Stimulated activated CD4-positive, alpha-beta T cell treated with anti-CD3 and anti-CD28 coated beads, Interleukin-12 subunit alpha, Interleukin-12 subunit beta, amount 100 ng/mL, for 48 hours (primary cell): Measurements from ENCODE around the gene SLC35E1.

ENCODE experiments used
- DNase-seq, 3 donors: peaks; one replicate each; pipeline ENCODE4 v3.0.0-alpha.2; 2020; ENCODE audit warnings: low read depth in 2 of 3, low spot score in 1 of 3

Gene SLC35E1

GRCh38 chr19:16572332-16573211, at the start of gene SLC35E1:
Gene SLC35E1 (minus strand): TSS chr19:16572415. CDS start chr19:16572364, 51 bp downstream.
- peak; percentile 83 to 91 (median 85) for DNase-seq

- no peak for DNase-seq
Observed at GRCh38 chr19:16621165-16621800, 49.1 kb upstream of the SLC35E1 start.

- DNase-seq, result no peak
Observed at GRCh38 chr19:16620584-16620983, 48.4 kb upstream of the SLC35E1 start.

GRCh38 chr19:16620018-16620417, 47.8 kb upstream of the SLC35E1 start:
- no peak for DNase-seq

GRCh38 chr19:16619457-16619856, 47.2 kb upstream of the SLC35E1 start:
- DNase-seq, result no peak

GRCh38 chr19:16618248-16618647, 46.0 kb upstream of the SLC35E1 start:
- DNase-seq, result no peak

- no peak for DNase-seq
Observed at GRCh38 chr19:16615808-16616207, 43.6 kb upstream of the SLC35E1 start.

- DNase-seq, result no peak
Observed at GRCh38 chr19:16614941-16615340, 42.7 kb upstream of the SLC35E1 start.

- DNase-seq, result no peak
Observed at GRCh38 chr19:16613841-16614240, 41.6 kb upstream of the SLC35E1 start.

- no peak for DNase-seq
Observed at GRCh38 chr19:16612636-16613035, 40.4 kb upstream of the SLC35E1 start.

- no peak for DNase-seq
Observed at GRCh38 chr19:16611121-16611520, 38.9 kb upstream of the SLC35E1 start.

GRCh38 chr19:16609511-16610200, 37.4 kb upstream of the SLC35E1 start:
- DNase-seq, result no peak

GRCh38 chr19:16608290-16608739, 36.1 kb upstream of the SLC35E1 start:
- no peak for DNase-seq

- no peak for DNase-seq
Observed at GRCh38 chr19:16607819-16608218, 35.6 kb upstream of the SLC35E1 start.

GRCh38 chr19:16605553-16605994, 33.4 kb upstream of the SLC35E1 start:
- no peak for DNase-seq

GRCh38 chr19:16605115-16605514, 32.9 kb upstream of the SLC35E1 start:
- no peak for DNase-seq

- no peak for DNase-seq
Observed at GRCh38 chr19:16604615-16605014, 32.4 kb upstream of the SLC35E1 start.

GRCh38 chr19:16603090-16603489, 30.9 kb upstream of the SLC35E1 start:
- no peak for DNase-seq

- no peak for DNase-seq
Observed at GRCh38 chr19:16601378-16602052, 29.3 kb upstream of the SLC35E1 start.

GRCh38 chr19:16600824-16601223, 28.6 kb upstream of the SLC35E1 start:
- DNase-seq, result no peak
